K562 (cell line): ENCODE measurements around the gene SERPINE1. TPM values are rescaled to one million over a fixed set of nuclear protein-coding genes. Genes with fewer than 3 reads are reported as not detected.
A peak's percentile ranks its signal among the peaks of the same experiment; 100 is the strongest.

Source experiments
- ATAC-seq: fragments of 200-7000 bp; cut with Tn5 transposase; 3 replicates; pipeline ENCODE4 v1.9.1; 2020; ENCODE audit warnings: moderate library complexity
- BruUV-seq: library from RNA; stranded (reverse); fragments of 400-500 nt; replicated peaks from 2 replicates; lab custom pipeline; 2021; lab: Mats Ljungman, UMichigan
- CTCF ChIA-PET: fragments of 300-600 bp; formaldehyde crosslinking; extraction: SDS; loops from one replicate; lab custom pipeline; 2021; ENCODE audit warnings: low intra/inter-chr PET ratio; lab: Yijun Ruan, JAX
- POLR2A ChIA-PET: fragments of 300-600, 350-650 bp; sonication (Branson Sonifier 250); formaldehyde crosslinking; extraction: SDS; loops from one replicate; lab custom pipeline; 2021; ENCODE audit warnings: antibody characterized with exemption, inconsistent platforms; lab: Yijun Ruan, JAX
- DNase-seq, 4 experiments: peaks; one replicate each; pipeline versions ENCODE4 v3.0.0 to v3.0.0-alpha.2; 2011 to 2018; ENCODE audit warnings: low spot score in 3 of 4, mixed read lengths in 3 of 4; ENCODE audit errors: extremely low read depth in 1 of 4
- FAIRE-seq: peaks from 2 replicates; lab custom pipeline; 2011; peaks lifted over from hg19 to GRCh38; lab: Jason Lieb, UNC
- H2AFZ ChIP-seq: 2 replicates; pipeline ENCODE4 v1.6.0; 2011; ENCODE audit warnings: low read depth, low read length, control low read depth, inconsistent platforms
- H3K27ac ChIP-seq: fragments of 200-600 bp; 3 replicates; pipeline ENCODE4 v1.8.0; 2011; ENCODE audit warnings: low read depth, mild to moderate bottlenecking, control low read depth, inconsistent platforms, low read length, moderate library complexity, mixed read lengths; ENCODE audit errors: extremely low read depth
- H3K27me3 ChIP-seq, 2 experiments: fragments of 300-600 bp in 1 of 2; 2 replicates in 1 of 2; 3 replicates in 1 of 2; pipeline versions ENCODE4 v1.6.0 to v1.8.0; 2011; ENCODE audit warnings: inconsistent platforms in 2 of 2, low read length in 2 of 2, mild to moderate bottlenecking in 1 of 2, mixed read lengths in 1 of 2, moderate library complexity in 1 of 2; ENCODE audit not compliant: control insufficient read depth in 2 of 2, insufficient read depth in 2 of 2
- H3K36me3 ChIP-seq: fragments of 300-600 bp; 3 replicates; pipeline ENCODE4 v1.8.0; 2011; ENCODE audit warnings: mild to moderate bottlenecking, low read length, inconsistent platforms; ENCODE audit not compliant: control insufficient read depth, insufficient read depth
- H3K4me1 ChIP-seq, 2 experiments: fragments of 200-600 bp in 1 of 2; replicated peaks in 1 of 2; 2 replicates in 1 of 2; 3 replicates in 1 of 2; pipeline versions ENCODE4 v1.5.1 to v1.8.0; 2011; ENCODE audit warnings: inconsistent platforms in 2 of 2, low read length in 2 of 2, mild to moderate bottlenecking in 1 of 2, mixed read lengths in 1 of 2, moderate library complexity in 1 of 2; ENCODE audit not compliant: control insufficient read depth in 2 of 2, insufficient read depth in 2 of 2
- H3K4me2 ChIP-seq: 2 replicates; pipeline ENCODE4 v1.6.1; 2011; ENCODE audit warnings: low read length, control low read depth, inconsistent platforms, mixed read lengths; ENCODE audit not compliant: insufficient read depth
- H3K4me3 ChIP-seq: fragments of 200-600 bp; sonication (generic), shearing (Covaris generic); 2 replicates; pipeline ENCODE4 v1.5.1; 2016; ENCODE audit warnings: control low read depth, inconsistent platforms
- H3K79me2 ChIP-seq: fragments of 200-600 bp; 3 replicates; pipeline ENCODE4 v1.8.0; 2011; ENCODE audit warnings: low read length, inconsistent platforms; ENCODE audit not compliant: control insufficient read depth, insufficient read depth
- H3K9ac ChIP-seq, 2 experiments: 2 replicates each; pipeline versions ENCODE4 v1.6.0 to v1.6.1; 2011; ENCODE audit warnings: low read depth in 2 of 2, low read length in 2 of 2, control low read depth in 1 of 2, inconsistent platforms in 1 of 2, mild to moderate bottlenecking in 1 of 2, mixed read lengths in 1 of 2; ENCODE audit not compliant: insufficient read depth in 1 of 2
- H3K9me1 ChIP-seq: one replicate; pipeline ENCODE4 v1.6.0; 2011; ENCODE audit warnings: inconsistent platforms, mild to moderate bottlenecking, low read length, moderate library complexity; ENCODE audit not compliant: control insufficient read depth, insufficient read depth
- H3K9me3 ChIP-seq: replicated peaks from 2 replicates; pipeline ENCODE4 v1.5.1; 2011; ENCODE audit warnings: low read depth, low read length, inconsistent platforms; ENCODE audit not compliant: control insufficient read depth, insufficient read depth
- H4K20me1 ChIP-seq: replicated peaks from 2 replicates; pipeline ENCODE4 v1.6.1; 2011; ENCODE audit warnings: low read length, inconsistent platforms, mixed read lengths; ENCODE audit not compliant: control insufficient read depth, insufficient read depth
- CBFB ChIP-seq: sonication (generic); formaldehyde crosslinking; IDR thresholded peaks from 2 replicates; pipeline ENCODE4 v1.4.0; 2020; ENCODE audit warnings: mild to moderate bottlenecking, missing genetic modification reagents
- CHD1 ChIP-seq: fragments of 200-600 bp; sonication (generic); IDR thresholded peaks from one replicate; pipeline ENCODE4 v1.6.1; 2012; ENCODE audit warnings: mild to moderate bottlenecking, moderate library complexity, low read length, inconsistent platforms
- ETV6 ChIP-seq, 3 experiments: fragments of 150-350 bp in 1 of 3; sonication (generic) in 1 of 3; formaldehyde crosslinking in 1 of 3; IDR thresholded peaks; 2 replicates each; pipeline versions ENCODE4 v1.6.1 to v1.8.0; 2014 to 2022; ENCODE audit warnings: borderline replicate concordance in 2 of 3, low read depth in 2 of 3, antibody characterized with exemption in 1 of 3, low read length in 1 of 3, mild to moderate bottlenecking in 1 of 3, missing genetic modification reagents in 1 of 3
- GTF2E2 ChIP-seq: fragments of 200-800 bp; sonication (Bioruptor generic); IDR thresholded peaks from 2 replicates; pipeline ENCODE4 v1.6.1; 2016; ENCODE audit warnings: missing genetic modification characterization, missing compliant biosample characterization
- MCM3 ChIP-seq: fragments of 450-650 bp; IDR thresholded peaks from 2 replicates; pipeline ENCODE4 v1.6.1; 2016
- NFYB ChIP-seq: IDR thresholded peaks from 2 replicates; pipeline ENCODE4 v1.6.1; 2011; ENCODE audit warnings: mild to moderate bottlenecking, moderate library complexity; ENCODE audit not compliant: insufficient read length; ENCODE audit errors: extremely low read depth
- POLR2AphosphoS2 ChIP-seq: IDR thresholded peaks from 2 replicates; pipeline ENCODE4 v1.6.1; 2012; ENCODE audit warnings: low read length, improper control_type of control experiment
- RBM14 ChIP-seq: fragments of 200-400 bp; formaldehyde crosslinking; IDR thresholded peaks from 2 replicates; pipeline ENCODE4 v1.6.1; 2018; ENCODE audit warnings: low read depth, mild to moderate bottlenecking, low read length, moderate library complexity, borderline replicate concordance; ENCODE audit not compliant: insufficient read depth
- TAF7 ChIP-seq: fragments of 450-650 bp; IDR thresholded peaks from 2 replicates; pipeline ENCODE4 v1.6.1; 2016; ENCODE audit warnings: missing genetic modification characterization, missing compliant biosample characterization
- TCF3 ChIP-seq: sonication (generic); formaldehyde crosslinking; IDR thresholded peaks from 2 replicates; pipeline ENCODE4 v1.4.0; 2020; ENCODE audit warnings: mild to moderate bottlenecking, missing genetic modification reagents
- ZNF311 ChIP-seq: fragments of 250-450 bp; sonication (Bioruptor Pico); IDR thresholded peaks from 2 replicates; pipeline ENCODE4 v1.4.0; 2020; ENCODE audit warnings: mild to moderate bottlenecking, moderate library complexity
- ZNF41 ChIP-seq: fragments of 250-450 bp; sonication (Bioruptor Pico); conservative IDR thresholded peaks from 2 replicates; pipeline ENCODE4 v1.4.0; 2020; ENCODE audit warnings: mild to moderate bottlenecking
- WGBS: fragments of 100-300 bp; shearing (Covaris generic); methylation state at CpG from one replicate; pipeline ENCODE4 v1.1.6; 2016; ENCODE audit warnings: low coverage, mixed read lengths; ENCODE audit not compliant: insufficient coverage; ENCODE audit errors: missing lambda C conversion rate; 5-methylcytosine and 5-hydroxymethylcytosine counted together
- in situ Hi-C: fragments of 300-500 bp; cut with MboI; formaldehyde crosslinking; loops from 4 replicates; pipeline ENCODE4 v1.15.0; 2018; ENCODE audit warnings: inconsistent platforms, mixed read lengths
- intact Hi-C: fragments of 100-400 bp; cut with micrococcal nuclease; formaldehyde crosslinking; loops from 2 replicates; pipeline ENCODE4 v1.14.2; 2022
- polyA plus RNA-seq, 8 experiments: library from polyadenylated mRNA; depleted of rRNA in 4 of 8; stranded (reverse) in 5 of 8; unstranded in 3 of 8; fragments of >200 nt; fragmentation: Nextera tagmentation in 2 of 8; fragmentation: Illumina TruSeq in 1 of 8; extraction: Ambion mirVana in 2 of 8; extraction: Trizol in 1 of 8; gene quantifications; 2 replicates each; pipeline versions ENCODE4 v1.2.1 to v1.2.3, GENCODE V29; 2011 to 2014; ENCODE audit warnings: inconsistent platforms in 1 of 8, missing spikeins in 1 of 8
- total RNA-seq, 7 experiments: library from RNA; depleted of rRNA in 6 of 7; stranded (reverse); fragments of >200 nt in 6 of 7; fragmentation: Illumina TruSeq in 2 of 7; extraction: Trizol in 2 of 7; gene quantifications; 2 replicates each; pipeline versions ENCODE4 v1.2.1 to v1.2.3, GENCODE V29; 2011 to 2021; ENCODE audit warnings: low replicate concordance in 1 of 7
- TF ChIP-seq, protein P1 (sequence below): fragments of 450-650 bp; IDR thresholded peaks from 2 replicates; pipeline ENCODE4 v1.6.1; 2014; ENCODE audit warnings: low read depth, mild to moderate bottlenecking, moderate library complexity, borderline replicate concordance
- TF ChIP-seq, protein P2 (sequence below): fragments of 450-650 bp; IDR thresholded peaks from 2 replicates; pipeline ENCODE4 v1.6.1; 2016; ENCODE audit warnings: low read depth

SERPINE1 gene
- total and polyA plus RNA-seq, 9 of the 15 experiments (the other 6 are each of a cell fraction or from before 2014, with no cell fraction given) = 0.22 to 4.8 (median 0.91) TPM

GRCh38 chr7:101088069-101088425 is 38.9 kb upstream of the SERPINE1 start:
- ChIA-PET CTCF (no interaction called here), POLR2A (interaction anchor here (0.6 to 4.9 kb wide), 3 partner anchors 8 to 299 kb away, joined by 3 to 20 read pairs (median 3); no protein-coding TSS in a partner anchor)
- peaks cover 30% of the 10 kb centered on the region; the same call in 2 of the 3 replicates for H3K36me3 ChIP-seq
- DNase-seq (no peak), FAIRE-seq (no peak), ATAC-seq (no peak)
- intact Hi-C loops = no loop called here
- H2AFZ ChIP-seq = no peak overlapping the region
- in situ Hi-C loops = no loop called here
- no peaks in the 10 kb centered on the region; the same call in none of the 2 replicates for H4K20me1 ChIP-seq
- no peaks in the 10 kb centered on the region for H3K9me1 ChIP-seq
- H3K79me2 ChIP-seq = peaks cover 21% of the 10 kb centered on the region
- H3K9me3 ChIP-seq = no peaks in the 10 kb centered on the region
- no peaks in the 10 kb centered on the region for H3K27me3 ChIP-seq
- BruUV-seq = no TSS peak
- no peak overlapping the region for H3K4me2 ChIP-seq
- H3K9ac ChIP-seq = peak overlapping the region in 1 of 2 experiments; percentile 19; a peak in 1 of 4 replicates
- WGBS = 98% methylated on average over 13 of the region's 21 CpGs
- no peak overlapping the region for H3K27ac ChIP-seq
- no peak overlapping the region for H3K4me3 ChIP-seq
- peaks cover 11 to 37% of the 10 kb centered on the region in 2 experiments; a peak in 4 of 5 replicates for H3K4me1 ChIP-seq
- TF ChIP-seq TCF3 (CRISPR knock-in tag) = no peak
- no peak for TF ChIP-seq GTF2E2 (tag)
- TF ChIP-seq, protein P1, sequence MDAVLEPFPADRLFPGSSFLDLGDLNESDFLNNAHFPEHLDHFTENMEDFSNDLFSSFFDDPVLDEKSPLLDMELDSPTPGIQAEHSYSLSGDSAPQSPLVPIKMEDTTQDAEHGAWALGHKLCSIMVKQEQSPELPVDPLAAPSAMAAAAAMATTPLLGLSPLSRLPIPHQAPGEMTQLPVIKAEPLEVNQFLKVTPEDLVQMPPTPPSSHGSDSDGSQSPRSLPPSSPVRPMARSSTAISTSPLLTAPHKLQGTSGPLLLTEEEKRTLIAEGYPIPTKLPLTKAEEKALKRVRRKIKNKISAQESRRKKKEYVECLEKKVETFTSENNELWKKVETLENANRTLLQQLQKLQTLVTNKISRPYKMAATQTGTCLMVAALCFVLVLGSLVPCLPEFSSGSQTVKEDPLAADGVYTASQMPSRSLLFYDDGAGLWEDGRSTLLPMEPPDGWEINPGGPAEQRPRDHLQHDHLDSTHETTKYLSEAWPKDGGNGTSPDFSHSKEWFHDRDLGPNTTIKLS = no peak
- no peak for TF ChIP-seq ZNF41 (CRISPR knock-in tag)
- no peak for TF ChIP-seq TAF7
- TF ChIP-seq, protein P2, sequence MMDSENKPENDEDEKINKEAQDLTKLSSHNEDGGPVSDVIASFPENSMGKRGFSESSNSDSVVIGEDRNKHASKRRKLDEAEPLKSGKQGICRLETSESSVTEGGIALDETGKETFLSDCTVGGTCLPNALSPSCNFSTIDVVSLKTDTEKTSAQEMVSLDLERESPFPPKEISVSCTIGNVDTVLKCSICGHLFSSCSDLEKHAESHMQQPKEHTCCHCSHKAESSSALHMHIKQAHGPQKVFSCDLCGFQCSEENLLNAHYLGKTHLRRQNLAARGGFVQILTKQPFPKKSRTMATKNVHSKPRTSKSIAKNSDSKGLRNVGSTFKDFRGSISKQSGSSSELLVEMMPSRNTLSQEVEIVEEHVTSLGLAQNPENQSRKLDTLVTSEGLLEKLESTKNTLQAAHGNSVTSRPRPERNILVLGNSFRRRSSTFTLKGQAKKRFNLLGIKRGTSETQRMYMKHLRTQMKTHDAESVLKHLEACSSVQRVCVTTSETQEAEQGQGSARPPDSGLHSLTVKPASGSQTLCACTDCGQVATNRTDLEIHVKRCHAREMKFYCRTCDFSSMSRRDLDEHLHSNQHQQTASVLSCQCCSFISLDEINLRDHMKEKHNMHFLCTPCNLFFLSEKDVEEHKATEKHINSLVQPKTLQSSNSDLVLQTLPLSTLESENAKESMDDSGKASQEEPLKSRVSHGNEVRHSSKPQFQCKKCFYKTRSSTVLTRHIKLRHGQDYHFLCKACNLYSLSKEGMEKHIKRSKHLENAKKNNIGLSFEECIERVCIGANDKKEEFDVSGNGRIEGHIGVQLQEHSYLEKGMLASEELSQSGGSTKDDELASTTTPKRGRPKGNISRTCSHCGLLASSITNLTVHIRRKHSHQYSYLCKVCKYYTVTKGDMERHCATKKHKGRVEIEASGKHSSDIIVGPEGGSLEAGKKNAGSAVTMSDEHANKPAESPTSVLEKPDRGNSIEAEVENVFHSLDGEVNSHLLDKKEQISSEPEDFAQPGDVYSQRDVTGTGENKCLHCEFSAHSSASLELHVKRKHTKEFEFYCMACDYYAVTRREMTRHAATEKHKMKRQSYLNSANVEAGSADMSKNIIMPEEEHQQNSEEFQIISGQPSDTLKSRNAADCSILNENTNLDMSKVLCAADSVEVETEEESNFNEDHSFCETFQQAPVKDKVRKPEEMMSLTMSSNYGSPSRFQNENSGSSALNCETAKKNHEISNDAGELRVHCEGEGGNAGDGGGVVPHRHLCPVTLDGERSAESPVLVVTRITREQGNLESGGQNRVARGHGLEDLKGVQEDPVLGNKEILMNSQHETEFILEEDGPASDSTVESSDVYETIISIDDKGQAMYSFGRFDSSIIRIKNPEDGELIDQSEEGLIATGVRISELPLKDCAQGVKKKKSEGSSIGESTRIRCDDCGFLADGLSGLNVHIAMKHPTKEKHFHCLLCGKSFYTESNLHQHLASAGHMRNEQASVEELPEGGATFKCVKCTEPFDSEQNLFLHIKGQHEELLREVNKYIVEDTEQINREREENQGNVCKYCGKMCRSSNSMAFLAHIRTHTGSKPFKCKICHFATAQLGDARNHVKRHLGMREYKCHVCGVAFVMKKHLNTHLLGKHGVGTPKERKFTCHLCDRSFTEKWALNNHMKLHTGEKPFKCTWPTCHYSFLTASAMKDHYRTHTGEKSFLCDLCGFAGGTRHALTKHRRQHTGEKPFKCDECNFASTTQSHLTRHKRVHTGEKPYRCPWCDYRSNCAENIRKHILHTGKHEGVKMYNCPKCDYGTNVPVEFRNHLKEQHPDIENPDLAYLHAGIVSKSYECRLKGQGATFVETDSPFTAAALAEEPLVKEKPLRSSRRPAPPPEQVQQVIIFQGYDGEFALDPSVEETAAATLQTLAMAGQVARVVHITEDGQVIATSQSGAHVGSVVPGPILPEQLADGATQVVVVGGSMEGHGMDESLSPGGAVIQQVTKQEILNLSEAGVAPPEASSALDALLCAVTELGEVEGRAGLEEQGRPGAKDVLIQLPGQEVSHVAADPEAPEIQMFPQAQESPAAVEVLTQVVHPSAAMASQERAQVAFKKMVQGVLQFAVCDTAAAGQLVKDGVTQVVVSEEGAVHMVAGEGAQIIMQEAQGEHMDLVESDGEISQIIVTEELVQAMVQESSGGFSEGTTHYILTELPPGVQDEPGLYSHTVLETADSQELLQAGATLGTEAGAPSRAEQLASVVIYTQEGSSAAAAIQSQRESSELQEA = no peak
- no peak for TF ChIP-seq NFYB
- TF ChIP-seq RBM14 = no peak
- no peak for TF ChIP-seq POLR2AphosphoS2
- no peak for TF ChIP-seq ZNF311
- no peak for TF ChIP-seq ETV6 (IDR thresholded peaks at IDR 0.05; ENCODE audit: borderline replicate concordance in 1 of 2, low read depth in 2 of 2, low read length in 1 of 2)
- TF ChIP-seq ETV6 (CRISPR knock-in tag; IDR thresholded peaks at IDR 0.05; ENCODE audit: borderline replicate concordance) = no peak
- TF ChIP-seq CHD1 = no peak
- TF ChIP-seq CBFB (CRISPR knock-in tag) = no peak
- TF ChIP-seq MCM3 = no peak
